ENCODE measurements around the gene FMO3.

FMO3 gene

GRCh38 chr1:171159148-171159547 lies 68.4 kb downstream of the FMO3 start:
- DNase-seq (ENCODE audit: low spot score): no peak

GRCh38 chr1:171160211-171160610 lies 69.5 kb downstream of the FMO3 start:
- DNase-seq (ENCODE audit: low spot score): no peak

GRCh38 chr1:171160639-171161354 lies 70.1 kb downstream of the FMO3 start:
- DNase-seq (ENCODE audit: low spot score): no peak

- no peak for DNase-seq (ENCODE audit: low spot score)
Measured at GRCh38 chr1:171161431-171161830, 70.7 kb downstream of the FMO3 start.

- no peak for DNase-seq (ENCODE audit: low spot score)
Measured at GRCh38 chr1:171166361-171166760, 75.7 kb downstream of the FMO3 start.

Measured in GM03348 (cell line).